ENCODE data around the gene SLC4A5.

SLC4A5 gene

DNA sequence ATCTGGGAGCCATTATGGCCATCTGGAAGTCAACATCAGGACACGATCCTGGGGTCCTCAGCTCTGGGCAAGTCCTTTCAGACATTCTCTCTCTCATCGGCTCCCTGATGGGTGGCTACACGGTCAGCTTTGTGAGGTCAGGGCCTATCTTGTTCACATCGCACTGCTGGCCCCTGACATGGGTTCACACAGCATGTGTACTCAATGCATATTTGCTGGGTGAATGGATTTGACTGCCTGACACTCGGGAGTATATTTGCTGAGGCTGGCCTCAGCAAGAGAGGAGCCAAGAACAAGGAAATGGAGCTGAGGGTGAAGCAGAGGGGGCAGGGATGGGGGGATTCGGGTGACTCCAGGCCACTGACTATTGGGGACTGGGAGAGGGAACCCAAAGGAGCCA is 50.5 kb downstream of the SLC4A5 start:
- Histone ChIP-seq H3K4me2 (no peak overlapping the region), H3K79me2 (ENCODE audit: insufficient read depth, low read depth) (no peaks in the 10 kb centered on the region), H3K36me3 (ENCODE audit: insufficient read depth) (no peaks in the 10 kb centered on the region), H3K4me3 (IDR thresholded peaks at IDR 0.05; ENCODE audit: insufficient read depth, low read depth, low read length) (no peak overlapping the region), H4K20me1 (ENCODE audit: insufficient read depth) (no peaks in the 10 kb centered on the region), H3K4me1 (ENCODE audit: low read depth, poor library complexity, severe bottlenecking) (peaks cover 13% of the 10 kb centered on the region), H3K9ac (no peak overlapping the region), H3K27ac (no peak overlapping the region), H2AFZ (ENCODE audit: low read depth) (no peak overlapping the region), H3K27me3 (ENCODE audit: insufficient read depth, low read depth) (no peaks in the 10 kb centered on the region)
- TF ChIP-seq CTCF (conservative IDR thresholded peaks at IDR 0.05; ENCODE audit: low read depth, low read length): no peak

- Histone ChIP-seq H3K9ac (no peak overlapping the region), H3K4me2 (no peak overlapping the region), H3K27ac (no peak overlapping the region)
These were observed 51.2 kb downstream of the SLC4A5 start for GRCh38 chr2:74291886-74292621.

GRCh38 chr2:74291218-74291544 is 52.0 kb downstream of the SLC4A5 start:
- peaks cover 13% of the 10 kb centered on the region for H3K4me1 ChIP-seq (ENCODE audit: low read depth, poor library complexity, severe bottlenecking)
- TF ChIP-seq CTCF (conservative IDR thresholded peaks at IDR 0.05; ENCODE audit: low read depth, low read length): no peak
- H3K4me3 ChIP-seq (IDR thresholded peaks at IDR 0.05; ENCODE audit: insufficient read depth, low read depth, low read length): no peak overlapping the region
- H2AFZ ChIP-seq (ENCODE audit: low read depth): no peak overlapping the region; the same call in 1 of the 2 replicates
- H3K4me2 ChIP-seq: no peak overlapping the region
- H4K20me1 ChIP-seq (ENCODE audit: insufficient read depth): no peaks in the 10 kb centered on the region
- no peaks in the 10 kb centered on the region for H3K79me2 ChIP-seq (ENCODE audit: insufficient read depth, low read depth)
- no peaks in the 10 kb centered on the region for H3K27me3 ChIP-seq (ENCODE audit: insufficient read depth, low read depth)
- no peak overlapping the region for H3K27ac ChIP-seq
- no peaks in the 10 kb centered on the region for H3K36me3 ChIP-seq (ENCODE audit: insufficient read depth)
- no peak overlapping the region for H3K9ac ChIP-seq

More at GRCh38 chr2:74291886-74292621, 51.2 kb downstream of the SLC4A5 start:
- no peak overlapping the region for H3K4me3 ChIP-seq (IDR thresholded peaks at IDR 0.05; ENCODE audit: insufficient read depth, low read depth, low read length)
- H4K20me1 ChIP-seq (ENCODE audit: insufficient read depth): no peaks in the 10 kb centered on the region
- H3K4me1 ChIP-seq (ENCODE audit: low read depth, poor library complexity, severe bottlenecking): peaks cover 13% of the 10 kb centered on the region
- H3K27me3 ChIP-seq (ENCODE audit: insufficient read depth, low read depth): no peaks in the 10 kb centered on the region
- H3K36me3 ChIP-seq (ENCODE audit: insufficient read depth): no peaks in the 10 kb centered on the region
- no peak overlapping the region for H2AFZ ChIP-seq (ENCODE audit: low read depth)
- H3K79me2 ChIP-seq (ENCODE audit: insufficient read depth, low read depth): no peaks in the 10 kb centered on the region
- no peak for TF ChIP-seq CTCF (conservative IDR thresholded peaks at IDR 0.05; ENCODE audit: low read depth, low read length)

DNA sequence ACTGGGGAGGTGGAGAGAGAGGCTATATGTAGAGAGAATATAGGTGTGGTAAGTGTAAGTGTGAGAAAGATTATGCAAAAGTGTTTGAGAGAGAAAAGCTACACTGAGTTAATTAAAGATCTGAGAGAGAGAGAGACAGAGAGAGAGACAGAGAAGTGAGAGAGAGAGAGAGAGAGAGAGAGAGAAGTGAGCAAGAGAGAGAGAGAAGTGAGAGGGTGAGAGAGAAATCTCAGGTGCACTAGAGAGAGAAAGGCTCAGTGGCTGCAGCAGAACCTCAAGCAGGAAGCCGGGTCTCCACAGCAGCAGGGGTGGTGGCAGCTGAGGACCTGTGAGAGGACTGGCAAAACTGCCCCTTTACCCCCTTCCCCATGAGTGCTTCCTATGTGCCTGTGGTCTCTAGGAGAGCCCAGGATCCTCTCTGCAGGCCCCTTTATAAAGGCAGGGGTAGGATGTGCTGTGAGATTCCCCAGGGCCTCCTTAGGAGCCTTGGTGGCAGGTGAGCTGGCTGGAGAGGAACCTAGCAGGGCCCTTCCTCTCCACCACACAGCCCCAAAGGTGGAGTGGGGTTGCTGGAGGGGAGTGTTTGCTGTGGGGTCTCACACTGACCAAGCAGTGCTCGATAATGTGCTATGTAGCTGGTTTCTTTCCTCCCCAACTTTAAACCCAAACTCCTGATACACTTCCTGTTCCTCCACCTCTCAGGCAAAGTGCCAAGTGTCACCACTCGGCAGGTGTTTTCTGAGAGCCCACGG is 52.6 kb downstream of the SLC4A5 start:
- no peak overlapping the region; the same call in 1 of the 2 replicates for H2AFZ ChIP-seq (ENCODE audit: low read depth)
- H3K36me3 ChIP-seq (ENCODE audit: insufficient read depth): no peaks in the 10 kb centered on the region
- H3K9ac ChIP-seq: no peak overlapping the region

More for the DNA sequence above, 52.6 kb downstream of the SLC4A5 start:
- Histone ChIP-seq H3K27ac (no peak overlapping the region), H3K79me2 (ENCODE audit: insufficient read depth, low read depth) (no peaks in the 10 kb centered on the region), H3K4me2 (no peak overlapping the region), H4K20me1 (ENCODE audit: insufficient read depth) (no peaks in the 10 kb centered on the region), H3K4me1 (ENCODE audit: low read depth, poor library complexity, severe bottlenecking) (peaks cover 13% of the 10 kb centered on the region), H3K4me3 (IDR thresholded peaks at IDR 0.05; ENCODE audit: insufficient read depth, low read depth, low read length) (no peak overlapping the region), H3K27me3 (ENCODE audit: insufficient read depth, low read depth) (no peaks in the 10 kb centered on the region)
- TF ChIP-seq CTCF (conservative IDR thresholded peaks at IDR 0.05; ENCODE audit: low read depth, low read length): no peak
